HEK293 (cell line): ENCODE data around the gene C16orf86.

Experiments
- CTCF ChIA-PET: fragments of 350-600 bp; formaldehyde crosslinking; extraction: SDS; loops from one replicate; lab custom pipeline; 2021; ENCODE audit warnings: antibody characterized with exemption; lab: Yijun Ruan, JAX
- POLR2A ChIA-PET: fragments of 300-600 bp; formaldehyde crosslinking; extraction: SDS; loops from one replicate; lab custom pipeline; 2020; ENCODE audit warnings: antibody characterized with exemption, inconsistent platforms; lab: Yijun Ruan, JAX
- H3K27ac ChIP-seq: fragments of 200-500 bp; sonication (Bioruptor generic); 2 replicates; pipeline ENCODE4 v1.5.1; 2014; ENCODE audit warnings: low read depth, low read length, control low read depth, inconsistent platforms; ENCODE audit errors: extremely low read depth
- H3K36me3 ChIP-seq, 2 experiments: fragments of 200-500 bp in 1 of 2; sonication (Bioruptor generic) in 1 of 2; 1 replicate in 1 of 2; 2 replicates in 1 of 2; pipeline ENCODE4 v1.5.1; 2014 to 2017; ENCODE audit warnings: inconsistent platforms in 2 of 2, low read length in 2 of 2; ENCODE audit not compliant: control insufficient read depth in 2 of 2, insufficient read depth in 1 of 2
- H3K4me1 ChIP-seq: fragments of 200-500 bp; sonication (Bioruptor generic); 2 replicates; pipeline ENCODE4 v1.5.1; 2014; ENCODE audit warnings: mild to moderate bottlenecking, low read length, inconsistent platforms; ENCODE audit not compliant: control insufficient read depth, insufficient read depth
- H3K4me3 ChIP-seq: 2 replicates; pipeline ENCODE4 v1.5.1; 2011; ENCODE audit warnings: low read depth, mild to moderate bottlenecking, control low read depth, low read length, moderate library complexity
- H3K9me3 ChIP-seq: fragments of 200-500 bp; sonication (Bioruptor generic); 2 replicates; pipeline ENCODE4 v1.5.1; 2014; ENCODE audit warnings: low read depth, low read length, inconsistent platforms; ENCODE audit not compliant: control insufficient read depth, insufficient read depth
- PRDM1 ChIP-seq: fragments of 450-650 bp; formaldehyde crosslinking; IDR thresholded peaks from 2 replicates; pipeline ENCODE4; 2016; ENCODE audit warnings: missing biosample characterization, missing genetic modification characterization
- REPIN1 ChIP-seq: fragments of 450-650 bp; formaldehyde crosslinking; IDR thresholded peaks from 2 replicates; pipeline ENCODE4 v1.5.1; 2017; ENCODE audit warnings: missing biosample characterization, missing genetic modification characterization, low read depth
- ZNF155 ChIP-seq: fragments of 450-650 bp; formaldehyde crosslinking; IDR thresholded peaks from 2 replicates; pipeline ENCODE4 v1.5.1; 2016; ENCODE audit warnings: missing biosample characterization, missing genetic modification characterization
- ZNF157 ChIP-seq: fragments of 450-650 bp; formaldehyde crosslinking; IDR thresholded peaks from 2 replicates; pipeline ENCODE4 v1.5.1; 2016; ENCODE audit warnings: missing biosample characterization, missing genetic modification characterization
- ZNF555 ChIP-seq: fragments of 450-650 bp; formaldehyde crosslinking; conservative IDR thresholded peaks from 2 replicates; pipeline ENCODE4 v1.5.1; 2017; ENCODE audit warnings: missing biosample characterization, mild to moderate bottlenecking, missing genetic modification characterization, inconsistent platforms
- ZSCAN16 ChIP-seq: fragments of 450-650 bp; formaldehyde crosslinking; IDR thresholded peaks from 2 replicates; pipeline ENCODE4 v1.5.1; 2016; ENCODE audit warnings: missing biosample characterization, missing genetic modification characterization
- TF ChIP-seq, protein P1 (sequence below): fragments of 450-650 bp; formaldehyde crosslinking; IDR thresholded peaks from 2 replicates; pipeline ENCODE4 v1.5.1; 2017; ENCODE audit warnings: missing biosample characterization, missing genetic modification characterization

Gene C16orf86

DNA sequence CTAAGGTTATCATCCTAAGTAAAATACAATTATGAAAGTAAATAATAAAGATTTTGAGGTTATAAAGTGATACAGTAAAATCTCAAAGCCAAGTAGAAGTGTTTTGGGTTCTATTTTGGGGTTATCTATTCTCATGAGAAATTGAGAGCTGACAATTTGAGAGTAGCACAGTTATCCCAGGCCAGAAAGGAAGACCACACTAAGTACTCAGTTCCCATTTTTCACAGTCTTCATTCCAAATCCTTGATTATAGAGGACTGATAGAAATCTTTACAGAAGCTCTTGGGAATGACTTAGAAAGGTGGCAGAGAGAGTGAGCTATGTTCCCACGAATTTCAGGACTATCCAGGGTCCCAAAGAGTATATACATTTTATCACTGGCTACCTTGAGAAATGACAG is 47.9 kb downstream of the C16orf86 start (continued):
- TF ChIP-seq, protein P1, sequence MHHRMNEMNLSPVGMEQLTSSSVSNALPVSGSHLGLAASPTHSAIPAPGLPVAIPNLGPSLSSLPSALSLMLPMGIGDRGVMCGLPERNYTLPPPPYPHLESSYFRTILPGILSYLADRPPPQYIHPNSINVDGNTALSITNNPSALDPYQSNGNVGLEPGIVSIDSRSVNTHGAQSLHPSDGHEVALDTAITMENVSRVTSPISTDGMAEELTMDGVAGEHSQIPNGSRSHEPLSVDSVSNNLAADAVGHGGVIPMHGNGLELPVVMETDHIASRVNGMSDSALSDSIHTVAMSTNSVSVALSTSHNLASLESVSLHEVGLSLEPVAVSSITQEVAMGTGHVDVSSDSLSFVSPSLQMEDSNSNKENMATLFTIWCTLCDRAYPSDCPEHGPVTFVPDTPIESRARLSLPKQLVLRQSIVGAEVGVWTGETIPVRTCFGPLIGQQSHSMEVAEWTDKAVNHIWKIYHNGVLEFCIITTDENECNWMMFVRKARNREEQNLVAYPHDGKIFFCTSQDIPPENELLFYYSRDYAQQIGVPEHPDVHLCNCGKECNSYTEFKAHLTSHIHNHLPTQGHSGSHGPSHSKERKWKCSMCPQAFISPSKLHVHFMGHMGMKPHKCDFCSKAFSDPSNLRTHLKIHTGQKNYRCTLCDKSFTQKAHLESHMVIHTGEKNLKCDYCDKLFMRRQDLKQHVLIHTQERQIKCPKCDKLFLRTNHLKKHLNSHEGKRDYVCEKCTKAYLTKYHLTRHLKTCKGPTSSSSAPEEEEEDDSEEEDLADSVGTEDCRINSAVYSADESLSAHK: no peak
- no peak for TF ChIP-seq REPIN1
- no peak for TF ChIP-seq ZNF555 (tag by site-specific recombination)
- no peak for TF ChIP-seq ZSCAN16 (tag by site-specific recombination)
- TF ChIP-seq ZNF155 (tag by site-specific recombination): no peak

DNA sequence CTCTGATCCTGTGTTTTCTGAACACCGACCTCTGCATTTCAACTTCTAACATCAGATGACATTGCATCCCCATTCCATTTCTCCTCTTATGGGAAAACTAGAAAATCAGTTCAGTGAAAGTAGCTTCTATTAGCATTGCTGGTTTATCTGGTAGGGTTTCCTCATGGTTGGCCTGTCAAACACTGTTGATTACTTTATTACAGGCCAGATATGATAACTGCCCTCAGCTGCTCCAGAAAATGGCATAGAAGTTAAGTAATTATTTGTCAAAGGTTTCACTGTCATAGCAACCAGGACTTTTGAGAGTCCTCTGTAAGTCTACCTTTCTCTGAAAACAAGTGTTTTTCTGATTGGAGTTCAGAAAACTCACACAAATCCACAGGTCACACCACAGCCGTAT is 49.5 kb downstream of the C16orf86 start:
- TF ChIP-seq PRDM1 (tag by site-specific recombination) (peak; percentile 72), ZNF157 (tag by site-specific recombination) (no peak)
- TF ChIP-seq, all 188 proteins: peak for 1
- peaks cover 0 to 17% of the 10 kb centered on the region in 2 experiments; a peak in 2 of 3 replicates for H3K36me3 ChIP-seq
- POLR2A ChIA-PET: interaction anchor here (0.6 kb wide), 1 partner anchor 189 kb away, joined by 6 read pairs; no protein-coding TSS in a partner anchor
- no peak overlapping the region for H3K4me3 ChIP-seq
- CTCF ChIA-PET: interaction anchor here (1.6 to 3.4 kb wide), 2 partner anchors 43 to 100 kb away, joined by 4 to 12 read pairs; no protein-coding TSS in a partner anchor
- H3K27ac ChIP-seq: no peak overlapping the region
- H3K4me1 ChIP-seq: no peaks in the 10 kb centered on the region; the same call in 1 of the 2 replicates
- H3K9me3 ChIP-seq: no peaks in the 10 kb centered on the region
